HepG2 (cell line): Measurements from ENCODE around the gene C19orf47. TPM values are rescaled to one million over a fixed set of nuclear protein-coding genes. Genes with fewer than 3 reads are reported as not detected.

Experiments used
- ATAC-seq: fragments of 200-7000 bp; cut with Tn5 transposase; 3 replicates; pipeline ENCODE4 v1.9.1; 2020; ENCODE audit warnings: mild to moderate bottlenecking, moderate library complexity
- BruUV-seq: library from RNA; stranded (reverse); fragments of 400-500 nt; replicated peaks from 2 replicates; lab custom pipeline; 2021; lab: Mats Ljungman, UMichigan
- CTCF ChIA-PET: fragments of 300-600 bp; formaldehyde crosslinking; extraction: SDS; loops from one replicate; lab custom pipeline; 2021; ENCODE audit warnings: low total read pairs, inconsistent platforms, low intra/inter-chr PET ratio; lab: Yijun Ruan, JAX
- POLR2A ChIA-PET: fragments of 350-600 bp; sonication (Branson Sonifier 250); formaldehyde crosslinking; loops from one replicate; lab custom pipeline; 2020; ENCODE audit warnings: antibody characterized with exemption, inconsistent platforms; lab: Yijun Ruan, JAX
- DNase-seq: peaks from one replicate; pipeline ENCODE4 v3.0.0-alpha.2; 2015; ENCODE audit warnings: low spot score
- FAIRE-seq: peaks from 3 replicates; lab custom pipeline; 2011; peaks lifted over from hg19 to GRCh38; lab: Jason Lieb, UNC
- H2AFZ ChIP-seq: one replicate; pipeline ENCODE4 v1.6.1; 2011; ENCODE audit warnings: low read length, inconsistent platforms
- H3K27ac ChIP-seq: fragments of 300-600 bp; 3 replicates; pipeline ENCODE4 v1.8.0; 2011; ENCODE audit warnings: mixed run types, mild to moderate bottlenecking, mixed read lengths, low read length, inconsistent platforms; ENCODE audit not compliant: insufficient read depth; ENCODE audit errors: extremely low read length
- H3K27me3 ChIP-seq, 2 experiments: fragments of 200-600 bp in 1 of 2; 2 replicates in 1 of 2; 3 replicates in 1 of 2; pipeline versions ENCODE4 v1.6.0 to v1.8.0; 2011; ENCODE audit warnings: low read length in 2 of 2, mild to moderate bottlenecking in 2 of 2, moderate library complexity in 2 of 2, inconsistent platforms in 1 of 2; ENCODE audit not compliant: insufficient read depth in 2 of 2, control insufficient read depth in 1 of 2
- H3K36me3 ChIP-seq, 2 experiments: fragments of 200-600 bp in 1 of 2; replicated peaks in 1 of 2; 2 replicates in 1 of 2; 3 replicates in 1 of 2; pipeline versions ENCODE4 v1.5.1 to v1.8.0; 2011; ENCODE audit warnings: low read length in 2 of 2, inconsistent platforms in 1 of 2; ENCODE audit not compliant: insufficient read depth in 2 of 2, control insufficient read depth in 1 of 2
- H3K4me1 ChIP-seq: 2 replicates; pipeline ENCODE4 v1.5.1; 2012; ENCODE audit warnings: low read length, inconsistent platforms; ENCODE audit not compliant: insufficient read depth
- H3K4me2 ChIP-seq: 2 replicates; pipeline ENCODE4 v1.6.0; 2011; ENCODE audit warnings: low read depth, low read length, inconsistent platforms
- H3K4me3 ChIP-seq, 3 experiments: fragments of 200-600 bp in 1 of 3; sonication (generic), shearing (Covaris generic) in 1 of 3; replicated peaks in 1 of 3; 2 replicates each; pipeline ENCODE4 v1.5.1; 2011 to 2016; ENCODE audit warnings: low read length in 3 of 3, inconsistent platforms in 2 of 3, low read depth in 2 of 3, mild to moderate bottlenecking in 2 of 3, control low read depth in 1 of 3, mixed read lengths in 1 of 3; ENCODE audit not compliant: insufficient read depth in 1 of 3
- H3K79me2 ChIP-seq: one replicate; pipeline ENCODE4 v1.6.1; 2011; ENCODE audit warnings: low read length, inconsistent platforms; ENCODE audit not compliant: insufficient read depth
- H3K9ac ChIP-seq: 2 replicates; pipeline ENCODE4 v1.6.0; 2011; ENCODE audit warnings: mild to moderate bottlenecking, low read depth, low read length, inconsistent platforms; ENCODE audit not compliant: insufficient read depth
- H3K9me3 ChIP-seq: 2 replicates; pipeline ENCODE4 v1.5.1; 2012; ENCODE audit warnings: mild to moderate bottlenecking, low read length
- H4K20me1 ChIP-seq: 2 replicates; pipeline ENCODE4 v1.6.0; 2011; ENCODE audit warnings: inconsistent platforms, mild to moderate bottlenecking, low read length, moderate library complexity; ENCODE audit not compliant: insufficient read depth
- BCL6 ChIP-seq: IDR thresholded peaks from 2 replicates; pipeline ENCODE4 v1.6.1; 2016; ENCODE audit warnings: missing genetic modification reagents, missing compliant biosample characterization
- CENPBD1 ChIP-seq: sonication (generic); formaldehyde crosslinking; IDR thresholded peaks from 2 replicates; pipeline ENCODE4 v1.8.0; 2022; ENCODE audit warnings: missing genetic modification reagents, low read depth, mild to moderate bottlenecking, borderline replicate concordance
- DRAP1 ChIP-seq: IDR thresholded peaks from 2 replicates; pipeline ENCODE4 v1.6.1; 2016; ENCODE audit warnings: missing genetic modification reagents, missing compliant biosample characterization
- FOXJ3 ChIP-seq: sonication (generic); formaldehyde crosslinking; IDR thresholded peaks from 2 replicates; pipeline ENCODE4 v1.4.0; 2020; ENCODE audit warnings: missing genetic modification reagents, mild to moderate bottlenecking, borderline replicate concordance
- GLI4 ChIP-seq: sonication (generic); formaldehyde crosslinking; IDR thresholded peaks from 2 replicates; pipeline ENCODE4 v1.5.1; 2020; ENCODE audit warnings: missing genetic modification reagents, mild to moderate bottlenecking, moderate library complexity, borderline replicate concordance
- KDM5B ChIP-seq: sonication (generic); formaldehyde crosslinking; IDR thresholded peaks from 2 replicates; pipeline ENCODE4 v1.4.0; 2020; ENCODE audit warnings: missing genetic modification reagents, mild to moderate bottlenecking, borderline replicate concordance
- TAF15 ChIP-seq: fragments of 200-400 bp; formaldehyde crosslinking; IDR thresholded peaks from one replicate; pipeline ENCODE4 v1.6.1; 2018; ENCODE audit warnings: mild to moderate bottlenecking, low read depth, low read length; ENCODE audit not compliant: poor library complexity, severe bottlenecking
- ZBTB8A ChIP-seq: sonication (generic); formaldehyde crosslinking; IDR thresholded peaks from 2 replicates; pipeline ENCODE4 v1.4.0; 2020; ENCODE audit warnings: mild to moderate bottlenecking, low read depth, missing genetic modification reagents, borderline replicate concordance
- ZNF10 ChIP-seq: sonication (generic); formaldehyde crosslinking; IDR thresholded peaks from 2 replicates; pipeline ENCODE4 v1.4.0; 2020; ENCODE audit warnings: mild to moderate bottlenecking, low read depth, missing genetic modification reagents, borderline replicate concordance
- ZNF207 ChIP-seq: fragments of 450-650 bp; IDR thresholded peaks from 2 replicates; pipeline ENCODE4 v1.6.1; 2016; ENCODE audit warnings: antibody characterized with exemption, borderline replicate concordance
- ZNF326 ChIP-seq: sonication (generic); formaldehyde crosslinking; IDR thresholded peaks from 2 replicates; pipeline ENCODE4 v1.4.0; 2020; ENCODE audit warnings: missing genetic modification reagents, borderline replicate concordance
- ZNF512 ChIP-seq: sonication (generic); formaldehyde crosslinking; IDR thresholded peaks from 2 replicates; pipeline ENCODE4 v1.4.0; 2020; ENCODE audit warnings: mild to moderate bottlenecking, missing genetic modification reagents
- ZNF747 ChIP-seq: sonication (generic); formaldehyde crosslinking; IDR thresholded peaks from 2 replicates; pipeline ENCODE4 v1.8.1; 2023; ENCODE audit warnings: missing genetic modification reagents, mild to moderate bottlenecking, borderline replicate concordance
- WGBS: methylation state at CpG from one replicate; pipeline ENCODE4 v1.1.6; 2017; ENCODE audit warnings: low lambda C conversion rate; 5-methylcytosine and 5-hydroxymethylcytosine counted together
- in situ Hi-C: cut with HindIII; loops from 2 replicates; pipeline ENCODE4 v1.10.0; 2017; ENCODE audit warnings: low pct_unique_long_range_greater_than_20kb; ENCODE audit not compliant: extremely low pct_ligation_motif_present
- intact Hi-C: fragments of 100-400 bp; cut with micrococcal nuclease; formaldehyde crosslinking; loops from one replicate; pipeline ENCODE4 v1.10.0; 2022; ENCODE audit not compliant: unreplicated experiment
- polyA plus RNA-seq, 8 experiments: library from polyadenylated mRNA; depleted of rRNA in 3 of 8; stranded (reverse) in 7 of 8; unstranded in 1 of 8; fragments of >200 nt; fragmentation: Illumina TruSeq in 4 of 8; extraction: Trizol in 4 of 8; gene quantifications; 2 replicates each; pipeline versions ENCODE4 v1.2.1 to v1.2.3, GENCODE V29; 2011 to 2016; ENCODE audit warnings: low read depth in 4 of 8, missing spikeins in 1 of 8, mixed read lengths in 1 of 8; ENCODE audit not compliant: insufficient read depth in 1 of 8
- total RNA-seq, 5 experiments: library from RNA; depleted of rRNA; stranded (reverse); fragments of >200 nt; fragmentation: Illumina TruSeq; extraction: Trizol; gene quantifications; 2 replicates each; pipeline ENCODE4 v1.2.3, GENCODE V29; 2016; ENCODE audit warnings: low read depth in 1 of 5
- TF ChIP-seq, protein P1 (sequence below): IDR thresholded peaks from 2 replicates; pipeline ENCODE4 v1.6.1; 2012; ENCODE audit warnings: low read length, improper control_type of control experiment

The C19orf47 gene
- total and polyA plus RNA-seq, 2 of the 13 experiments (the other 11 are each of a cell fraction or from before 2014, with no cell fraction given), result 8.1 to 10.6 TPM

DNA sequence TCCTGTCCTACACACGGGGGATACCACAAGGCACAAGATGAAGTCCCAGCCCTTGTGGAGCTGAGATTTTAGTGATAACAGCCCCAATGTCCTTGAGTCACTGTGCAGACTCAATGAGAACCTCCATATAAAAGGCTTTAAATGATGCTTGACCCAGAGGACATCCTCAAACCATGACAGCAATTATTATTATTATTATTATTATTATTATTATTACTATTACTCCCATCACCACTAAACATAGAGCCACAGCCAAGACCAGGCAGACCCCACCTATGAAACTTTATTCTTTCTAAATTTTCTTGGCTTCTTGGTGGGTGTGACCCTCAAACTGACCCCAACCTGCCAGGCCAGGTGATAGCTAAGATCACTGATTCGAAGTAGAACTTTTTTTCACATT, 11.1 kb downstream of the C19orf47 start:
- Histone ChIP-seq H3K36me3 (peaks cover 6 to 34% of the 10 kb centered on the region in 2 experiments), H3K27ac (no peak overlapping the region), H3K4me3 (no peak overlapping the region), H3K9ac (no peak overlapping the region), H3K4me1 (no peaks in the 10 kb centered on the region), H2AFZ (no peak overlapping the region), H3K4me2 (no peak overlapping the region), H3K79me2 (peaks cover 4% of the 10 kb centered on the region), H3K27me3 (no peaks in the 10 kb centered on the region), H4K20me1 (no peaks in the 10 kb centered on the region), H3K9me3 (no peaks in the 10 kb centered on the region)
- TF ChIP-seq ZNF326 (CRISPR knock-in tag) (no peak), CENPBD1 (CRISPR knock-in tag) (no peak), ZNF10 (CRISPR knock-in tag) (no peak), ZNF207 (no peak), DRAP1 (no peak), KDM5B (CRISPR knock-in tag) (no peak), BCL6 (no peak), ZNF747 (CRISPR knock-in tag) (no peak), ZNF512 (CRISPR knock-in tag) (no peak), ZBTB8A (no peak), TAF15 (no peak), FOXJ3 (CRISPR knock-in tag) (no peak), GLI4 (CRISPR knock-in tag) (no peak)
- TF ChIP-seq, protein P1, sequence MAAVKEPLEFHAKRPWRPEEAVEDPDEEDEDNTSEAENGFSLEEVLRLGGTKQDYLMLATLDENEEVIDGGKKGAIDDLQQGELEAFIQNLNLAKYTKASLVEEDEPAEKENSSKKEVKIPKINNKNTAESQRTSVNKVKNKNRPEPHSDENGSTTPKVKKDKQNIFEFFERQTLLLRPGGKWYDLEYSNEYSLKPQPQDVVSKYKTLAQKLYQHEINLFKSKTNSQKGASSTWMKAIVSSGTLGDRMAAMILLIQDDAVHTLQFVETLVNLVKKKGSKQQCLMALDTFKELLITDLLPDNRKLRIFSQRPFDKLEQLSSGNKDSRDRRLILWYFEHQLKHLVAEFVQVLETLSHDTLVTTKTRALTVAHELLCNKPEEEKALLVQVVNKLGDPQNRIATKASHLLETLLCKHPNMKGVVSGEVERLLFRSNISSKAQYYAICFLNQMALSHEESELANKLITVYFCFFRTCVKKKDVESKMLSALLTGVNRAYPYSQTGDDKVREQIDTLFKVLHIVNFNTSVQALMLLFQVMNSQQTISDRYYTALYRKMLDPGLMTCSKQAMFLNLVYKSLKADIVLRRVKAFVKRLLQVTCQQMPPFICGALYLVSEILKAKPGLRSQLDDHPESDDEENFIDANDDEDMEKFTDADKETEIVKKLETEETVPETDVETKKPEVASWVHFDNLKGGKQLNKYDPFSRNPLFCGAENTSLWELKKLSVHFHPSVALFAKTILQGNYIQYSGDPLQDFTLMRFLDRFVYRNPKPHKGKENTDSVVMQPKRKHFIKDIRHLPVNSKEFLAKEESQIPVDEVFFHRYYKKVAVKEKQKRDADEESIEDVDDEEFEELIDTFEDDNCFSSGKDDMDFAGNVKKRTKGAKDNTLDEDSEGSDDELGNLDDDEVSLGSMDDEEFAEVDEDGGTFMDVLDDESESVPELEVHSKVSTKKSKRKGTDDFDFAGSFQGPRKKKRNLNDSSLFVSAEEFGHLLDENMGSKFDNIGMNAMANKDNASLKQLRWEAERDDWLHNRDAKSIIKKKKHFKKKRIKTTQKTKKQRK, result no peak
- no TSS peak for BruUV-seq
- no peak for ATAC-seq
- no peak for DNase-seq
- ChIA-PET POLR2A (no interaction called here), CTCF (no interaction called here)
- intact Hi-C loops, result no loop called here
- FAIRE-seq, result no peak
- 100% methylated on average over 2 of the region's 2 CpGs for WGBS
- in situ Hi-C loops, result no loop called here
